ACC112 (cell line): Measurements from ENCODE around the gene FCRL4.
"Not testable (repeated sequence)": the region's sequence is repeated elsewhere in the genome, so short reads cannot be mapped to it uniquely, and the experiment has no call there.

Source experiments
- H2AFZ ChIP-seq: fragments of 200-600 bp; sonication (generic); one replicate; pipeline ENCODE4 v1.6.0; 2017; ENCODE audit warnings: antibody characterized with exemption, low read length; ENCODE audit not compliant: unreplicated experiment
- H3K27ac ChIP-seq: fragments of 200-600 bp; sonication (generic); 2 replicates; pipeline ENCODE4 v1.5.1; 2014; ENCODE audit warnings: low read depth, mild to moderate bottlenecking, antibody characterized with exemption, low read length, moderate library complexity
- H3K27me3 ChIP-seq: fragments of 200-600 bp; sonication (generic); 2 replicates; pipeline ENCODE4 v1.6.1; 2014; ENCODE audit warnings: mild to moderate bottlenecking, antibody characterized with exemption, low read length, moderate library complexity, mixed read lengths; ENCODE audit not compliant: insufficient read depth
- H3K36me3 ChIP-seq: fragments of 200-600 bp; sonication (generic); 2 replicates; pipeline ENCODE4 v1.6.1; 2016; ENCODE audit warnings: mild to moderate bottlenecking, antibody characterized with exemption, low read length, moderate library complexity, mixed read lengths; ENCODE audit not compliant: insufficient read depth
- H3K4me1 ChIP-seq: fragments of 200-600 bp; sonication (generic); one replicate; pipeline ENCODE4 v1.6.1; 2016; ENCODE audit warnings: low read length, mixed read lengths; ENCODE audit not compliant: insufficient read depth, unreplicated experiment, control insufficient read depth
- H3K4me3 ChIP-seq: fragments of 200-600 bp; sonication (generic); 2 replicates; pipeline ENCODE4 v1.5.1; 2014; ENCODE audit warnings: mild to moderate bottlenecking, low read depth, low read length
- H3K79me2 ChIP-seq: fragments of 200-600 bp; sonication (generic); one replicate; pipeline ENCODE4 v1.6.0; 2016; ENCODE audit warnings: low read length; ENCODE audit not compliant: control insufficient read depth, unreplicated experiment, insufficient read depth

Gene FCRL4

GRCh38 chr1:157551694-157552693, 45.9 kb downstream of the FCRL4 start, which contains the start of gene FCRL5:
FCRL5 (minus strand) TSS chr1:157552515; CDS start chr1:157552362, 153 bp downstream.
- Histone ChIP-seq H3K4me3 (no peak within 1 kb of the TSS), H3K27me3 (peaks cover 8% of the 10 kb centered on the region; the same call in 1 of the 2 replicates), H3K4me1 (no peaks in the 10 kb centered on the region), H2AFZ (no peak within 1 kb of the TSS), H3K27ac (no peak within 1 kb of the TSS), H3K36me3 (no peaks in the 10 kb centered on the region), H3K79me2 (no peaks in the 10 kb centered on the region)

DNA sequence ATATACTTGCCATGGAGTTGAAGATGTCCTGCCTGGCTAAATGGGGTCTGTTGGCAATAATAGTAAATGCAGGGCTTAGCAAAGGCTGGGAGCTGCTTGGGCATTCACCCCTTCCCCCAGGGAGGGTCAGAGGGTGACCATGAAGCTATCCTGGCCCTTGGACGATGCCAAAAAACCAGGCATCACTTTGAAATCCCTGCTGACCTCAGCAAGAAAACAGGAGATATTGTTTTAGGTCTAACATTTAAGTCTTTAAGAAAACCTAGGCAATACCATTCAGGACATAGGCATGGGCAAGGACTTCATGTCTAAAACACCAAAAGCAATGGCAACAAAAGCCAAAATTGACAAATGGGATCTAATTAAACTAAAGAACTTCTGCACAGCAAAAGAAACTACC, 49.8 kb downstream of the FCRL4 start:
- H3K4me3 ChIP-seq, H3K36me3 ChIP-seq, H3K4me1 ChIP-seq, H2AFZ ChIP-seq, H3K79me2 ChIP-seq, H3K27ac ChIP-seq, H3K27me3 ChIP-seq: not testable (repeated sequence)

DNA sequence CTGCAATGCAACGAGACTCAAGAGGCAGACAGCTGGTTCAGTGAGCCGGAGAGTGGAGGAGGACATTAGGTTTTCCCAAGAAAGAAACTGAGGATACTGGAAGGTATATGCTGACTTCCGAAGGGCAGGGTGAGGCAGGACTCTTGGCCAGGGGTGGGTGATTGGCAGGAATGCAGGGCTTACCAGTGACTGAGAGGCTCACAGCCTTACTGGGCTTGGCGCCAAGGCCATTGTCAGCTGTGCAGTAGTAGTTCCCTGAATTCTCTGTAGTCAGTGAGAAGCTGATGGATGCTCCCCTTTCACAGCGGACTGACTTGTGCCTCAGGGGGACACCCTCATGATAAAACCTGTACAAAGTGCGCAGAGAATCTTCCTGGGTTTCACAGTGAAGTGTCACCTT, 55.2 kb downstream of the FCRL4 start:
- Histone ChIP-seq H3K27me3 (peaks cover 15% of the 10 kb centered on the region; the same call in 1 of the 2 replicates), H3K79me2 (no peaks in the 10 kb centered on the region), H3K27ac (no peak overlapping the region), H3K4me3 (no peak overlapping the region), H2AFZ (no peak overlapping the region), H3K4me1 (no peaks in the 10 kb centered on the region), H3K36me3 (no peaks in the 10 kb centered on the region)

GRCh38 chr1:157540852-157541251, 57.0 kb downstream of the FCRL4 start:
- H3K36me3 ChIP-seq: no peaks in the 10 kb centered on the region
- no peak overlapping the region for H2AFZ ChIP-seq
- no peaks in the 10 kb centered on the region for H3K4me1 ChIP-seq
- H3K79me2 ChIP-seq: no peaks in the 10 kb centered on the region
- H3K27ac ChIP-seq: no peak overlapping the region
- no peak overlapping the region for H3K4me3 ChIP-seq
- H3K27me3 ChIP-seq: peaks cover 13% of the 10 kb centered on the region; the same call in 1 of the 2 replicates

DNA sequence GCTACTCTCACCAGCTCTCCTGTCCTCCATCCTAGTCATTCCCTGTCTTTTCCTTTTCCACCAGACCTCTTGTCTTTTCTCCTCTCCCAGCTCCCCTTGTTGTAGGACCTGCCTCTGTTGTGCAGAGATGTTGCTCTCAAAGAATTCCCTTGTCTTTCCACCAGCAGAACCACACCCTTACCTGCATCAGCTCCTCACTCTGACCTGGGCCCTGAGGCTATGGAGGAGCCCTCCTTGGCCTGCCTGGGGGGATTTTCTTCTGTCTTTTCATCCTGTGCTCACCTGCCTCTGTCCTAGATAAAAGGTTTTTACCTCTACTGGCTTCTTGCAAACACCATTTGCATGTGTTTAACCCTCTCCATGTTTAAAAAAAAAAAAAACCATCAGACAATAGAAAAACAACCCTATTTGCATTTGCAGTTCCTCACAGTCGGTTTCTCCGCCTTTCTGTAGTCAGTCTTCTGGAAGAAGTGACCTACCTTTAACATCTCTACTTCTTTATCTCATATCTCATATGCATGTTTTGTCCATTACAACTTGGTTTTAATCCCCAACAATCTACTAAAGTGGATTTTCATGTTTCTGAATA, 57.6 kb downstream of the FCRL4 start:
- Histone ChIP-seq H3K27ac (no peak overlapping the region), H3K4me3 (no peak overlapping the region)

GRCh38 chr1:157539568-157539967, 58.3 kb downstream of the FCRL4 start:
- H3K27me3 ChIP-seq: peaks cover 13% of the 10 kb centered on the region; the same call in 1 of the 2 replicates
- H3K36me3 ChIP-seq: no peaks in the 10 kb centered on the region
- H3K4me1 ChIP-seq: no peaks in the 10 kb centered on the region
- no peak overlapping the region for H3K27ac ChIP-seq
- no peak overlapping the region for H3K4me3 ChIP-seq
- no peaks in the 10 kb centered on the region for H3K79me2 ChIP-seq
- no peak overlapping the region for H2AFZ ChIP-seq

More for the DNA sequence above, 57.6 kb downstream of the FCRL4 start:
- H2AFZ ChIP-seq: no peak overlapping the region
- H3K36me3 ChIP-seq: no peaks in the 10 kb centered on the region
- no peaks in the 10 kb centered on the region for H3K4me1 ChIP-seq
- H3K79me2 ChIP-seq: no peaks in the 10 kb centered on the region
- H3K27me3 ChIP-seq: peaks cover 13% of the 10 kb centered on the region; the same call in 1 of the 2 replicates

DNA sequence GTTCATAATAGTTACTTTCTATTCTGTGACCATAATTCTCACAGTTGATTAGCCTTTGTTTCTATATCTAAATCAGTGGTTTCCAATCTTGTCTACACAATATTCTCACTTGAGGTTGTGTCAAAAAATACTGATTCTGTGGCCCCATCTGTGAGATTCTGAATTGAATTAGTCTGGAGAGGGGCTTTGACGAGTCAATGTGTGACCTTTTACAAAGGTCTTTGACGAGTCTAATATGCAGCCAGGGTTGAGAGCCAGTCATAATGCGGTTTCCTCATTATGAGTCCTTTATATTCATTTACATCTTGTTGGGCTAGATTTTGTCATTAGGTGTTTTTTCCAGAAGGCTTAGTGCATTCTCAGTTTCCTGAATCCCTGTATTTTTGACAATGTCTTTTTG, 65.3 kb downstream of the FCRL4 start:
- Histone ChIP-seq H3K27ac (no peak overlapping the region), H2AFZ (no peak overlapping the region), H3K4me3 (no peak overlapping the region), H3K79me2 (no peaks in the 10 kb centered on the region), H3K36me3 (no peaks in the 10 kb centered on the region), H3K4me1 (no peaks in the 10 kb centered on the region), H3K27me3 (peaks cover 33% of the 10 kb centered on the region)

DNA sequence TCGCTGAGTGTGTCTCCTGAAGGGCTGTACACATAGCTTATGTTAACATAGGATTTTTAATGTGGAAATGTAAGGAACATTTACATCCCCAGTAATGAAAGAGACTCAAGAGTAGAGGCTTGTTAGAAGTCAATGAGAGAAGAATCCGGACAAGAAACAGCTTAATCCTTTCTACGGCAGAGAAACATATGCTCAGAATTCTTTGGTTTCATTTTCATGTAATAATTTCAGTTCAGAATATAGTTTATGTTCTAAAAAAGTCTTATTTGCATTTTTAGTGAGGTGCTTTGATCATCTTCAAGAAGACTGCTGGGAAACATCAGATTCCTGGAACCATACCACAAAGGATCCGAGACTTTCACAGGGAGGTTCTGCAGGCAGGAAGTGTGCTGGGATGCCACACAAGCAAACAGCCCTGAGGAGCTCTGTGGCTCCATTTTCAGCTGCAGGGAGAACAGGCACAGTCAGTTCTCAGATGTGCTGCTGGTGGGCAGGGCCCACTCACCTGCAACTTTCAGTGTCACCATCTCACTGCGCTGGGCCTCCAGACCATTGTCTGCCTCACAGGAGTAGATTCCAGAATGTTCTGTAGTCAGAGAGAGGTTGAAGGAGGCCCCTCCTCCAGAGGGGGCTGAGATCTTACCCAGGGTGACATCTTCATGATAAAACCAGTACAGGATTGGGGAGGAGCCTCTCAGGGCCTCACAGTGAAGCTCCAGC, 74.0 kb downstream of the FCRL4 start:
- Histone ChIP-seq H3K36me3 (no peaks in the 10 kb centered on the region), H3K4me3 (no peak overlapping the region), H3K79me2 (no peaks in the 10 kb centered on the region), H3K27ac (no peak overlapping the region), H2AFZ (no peak overlapping the region), H3K4me1 (no peaks in the 10 kb centered on the region), H3K27me3 (peaks cover 37% of the 10 kb centered on the region; the same call in 1 of the 2 replicates)
